ENCODE data around the gene ATL2. TPM values are rescaled to one million over a fixed set of nuclear protein-coding genes. Genes with fewer than 3 reads are reported as not detected.

ATL2 gene
- total and polyA plus RNA-seq, 2 of the 8 experiments (the other 6 are each of a cell fraction or from before 2014, with no cell fraction given) = 38.8 to 84.6 TPM

GRCh38 chr2:38384338-38384737, 7.3 kb upstream of the ATL2 start:
- Histone ChIP-seq H3K79me1 (ENCODE audit: low read depth, low read length) (no peaks in the 10 kb centered on the region), H2AFZ (ENCODE audit: low read length) (no peak overlapping the region), H2AK5ac (ENCODE audit: low read depth, low read length) (no peak overlapping the region), H4K91ac (replicated peaks; ENCODE audit: insufficient read length, low read length) (no peak overlapping the region), H3K79me2 (ENCODE audit: control insufficient read depth in 1 of 2, insufficient read depth in 2 of 2, low read length in 2 of 2) (no peaks in the 10 kb centered on the region), H4K8ac (ENCODE audit: extremely low read depth, insufficient read depth, low read length) (no peak overlapping the region), H3K36me3 (ENCODE audit: control insufficient read depth in 2 of 4, insufficient read depth in 4 of 4, low read length in 3 of 4) (no peaks in the 10 kb centered on the region), H3K27me3 (replicated peaks in 1 of 4; ENCODE audit: control insufficient read depth in 3 of 4, extremely low read depth in 1 of 4, insufficient read depth in 3 of 4, low read length in 3 of 4) (no peaks in the 10 kb centered on the region; a peak in 1 of 7 replicates), H3K56ac (replicated peaks; ENCODE audit: insufficient read length, low read depth, low read length) (no peak overlapping the region), H4K20me1 (replicated peaks in 1 of 2; ENCODE audit: control insufficient read depth in 1 of 2, insufficient read depth in 2 of 2, low read length in 2 of 2) (peaks cover 0 to 2% of the 10 kb centered on the region in 2 experiments), H3K4ac (replicated peaks; ENCODE audit: insufficient read length, low read depth, low read length) (no peak overlapping the region), H4K5ac (ENCODE audit: insufficient read length, low read depth, low read length) (no peak overlapping the region), H3K23me2 (ENCODE audit: low read depth, low read length) (no peaks in the 10 kb centered on the region; the same call in 1 of the 2 replicates), H2BK15ac (ENCODE audit: low read length) (no peak overlapping the region), H2BK120ac (replicated peaks; ENCODE audit: low read depth, low read length) (no peak overlapping the region), H2BK20ac (ENCODE audit: low read length) (no peak overlapping the region), H3K4me2 (ENCODE audit: insufficient read depth in 1 of 2, low read depth in 2 of 2, low read length in 2 of 2) (no peak overlapping the region), H3K14ac (ENCODE audit: insufficient read length) (no peak overlapping the region), H2BK5ac (ENCODE audit: low read depth, low read length) (no peak overlapping the region), H3K18ac (ENCODE audit: extremely low read depth, low read length) (no peak overlapping the region), H3K9me3 (ENCODE audit: insufficient read depth in 2 of 2, low read depth in 1 of 2, low read length in 1 of 2) (no peaks in the 10 kb centered on the region), H3K4me1 (replicated peaks in 1 of 4; ENCODE audit: control insufficient read depth in 3 of 4, insufficient read depth in 4 of 4, low read length in 3 of 4) (no peaks in the 10 kb centered on the region; a peak in 1 of 7 replicates), H2BK12ac (ENCODE audit: low read depth, low read length) (no peak overlapping the region), H3K4me3 (ENCODE audit: extremely low read depth in 1 of 4, insufficient read depth in 2 of 4, low read depth in 3 of 4, low read length in 4 of 4) (no peak overlapping the region), H3K9ac (replicated peaks in 1 of 4; ENCODE audit: extremely low read depth in 1 of 4, low read depth in 3 of 4, low read length in 3 of 4) (no peak overlapping the region), H3K23ac (ENCODE audit: insufficient read length) (no peak overlapping the region), H3K27ac (ENCODE audit: low read depth, low read length) (no peak overlapping the region)
- DNase-seq (ENCODE audit: low read depth in 1 of 2, low spot score in 2 of 2) = no peak
- TF ChIP-seq E2F6 (IDR thresholded peaks at IDR 0.05) = no peak
- no peak for TF ChIP-seq HDAC2 (IDR thresholded peaks at IDR 0.05; ENCODE audit: borderline replicate concordance in 1 of 2, low read depth in 2 of 2, low read length in 2 of 2)
- no peak for TF ChIP-seq EGR1 (IDR thresholded peaks at IDR 0.05; ENCODE audit: borderline replicate concordance, low read depth, low read length)
- 79% methylated on average over 3 of the region's 3 CpGs; no CpG with 5 or more reads in 1 of the 2 experiments for WGBS, 2 experiments (ENCODE audit: extremely low coverage in 1 of 2, insufficient coverage in 1 of 2, insufficient read length in 1 of 2, insufficient replicate concordance in 2 of 2, low coverage in 1 of 2, low lambda C conversion rate in 2 of 2, missing lambda C conversion rate in 1 of 2)
- ChIA-PET CTCF (ENCODE audit: partially characterized antibody) (interaction anchor here (1.0 kb wide), 1 partner anchor 124 kb away, joined by 3 read pairs; no protein-coding TSS in a partner anchor), POLR2A (ENCODE audit: partially characterized antibody) (no interaction called here)
- no peak for FAIRE-seq

All from H1 (cell line).